A549 (cell line): ENCODE data around the gene NFX1. TPM values are rescaled to one million over a fixed set of nuclear protein-coding genes. Genes with fewer than 3 reads are reported as not detected.

Experiments used
- ATAC-seq, 2 experiments: fragments of 200-7000 bp in 1 of 2; fragments of >200 bp in 1 of 2; cut with Nextera tagmentation in 1 of 2; cut with Tn5 transposase in 1 of 2; 3 replicates each; pipeline versions ENCODE4 v1.8.0 to v1.9.1; 2018 to 2020; ENCODE audit warnings: mild to moderate bottlenecking in 1 of 2, moderate library complexity in 1 of 2
- CTCF ChIA-PET: fragments of 300-600 bp; sonication (Branson Sonifier 250); formaldehyde crosslinking; extraction: SDS; loops from one replicate; lab custom pipeline; 2021; ENCODE audit warnings: antibody characterized with exemption, inconsistent platforms; lab: Yijun Ruan, JAX
- POLR2A ChIA-PET: fragments of 350-600 bp; formaldehyde crosslinking; extraction: SDS; loops from one replicate; lab custom pipeline; 2021; ENCODE audit warnings: antibody characterized with exemption, inconsistent platforms; lab: Yijun Ruan, JAX
- DNase-seq, 2 experiments: peaks; one replicate each; pipeline versions ENCODE4 v3.0.0 to v3.0.0-alpha.2; 2011 to 2016; ENCODE audit warnings: low read depth in 1 of 2, low spot score in 1 of 2
- FAIRE-seq: peaks from 2 replicates; lab custom pipeline; 2011; peaks lifted over from hg19 to GRCh38; lab: Jason Lieb, UNC
- H3K27ac ChIP-seq, 2 experiments: fragments of >200 bp; sonication (Bioruptor Twin); formaldehyde crosslinking; 3 replicates each; pipeline ENCODE4 v1.5.1; 2016 to 2017
- H3K4me1 ChIP-seq: fragments of >200 bp; sonication (Bioruptor Twin); formaldehyde crosslinking; 3 replicates; pipeline ENCODE4 v1.6.1; 2016
- H3K4me2 ChIP-seq: fragments of >200 bp; sonication (Bioruptor Twin); formaldehyde crosslinking; 3 replicates; pipeline ENCODE4 v1.6.1; 2016
- H3K4me3 ChIP-seq: fragments of >200 bp; sonication (Bioruptor Twin); formaldehyde crosslinking; 3 replicates; pipeline ENCODE4 v1.5.1; 2016
- H3K9me3 ChIP-seq: fragments of >200 bp; sonication (Bioruptor Twin); formaldehyde crosslinking; 3 replicates; pipeline ENCODE4 v1.6.1; 2016
- ATOH8 ChIP-seq: fragments of 250-450 bp; sonication (Bioruptor Pico); IDR thresholded peaks from 2 replicates; pipeline ENCODE4 v1.5.0; 2020; ENCODE audit warnings: low read depth, mild to moderate bottlenecking, moderate library complexity
- BCL3 ChIP-seq: fragments of >200 bp; sonication (Bioruptor Twin); formaldehyde crosslinking; IDR thresholded peaks from 3 replicates; pipeline ENCODE4 v1.6.1; 2016
- CBX2 ChIP-seq: fragments of 200-600 bp; sonication (generic); IDR thresholded peaks from 2 replicates; pipeline ENCODE4 v1.6.1; 2016; ENCODE audit warnings: low read depth, mild to moderate bottlenecking, borderline replicate concordance
- CEBPB ChIP-seq, 2 experiments: fragments of >200 bp in 1 of 2; sonication (Bioruptor Twin) in 1 of 2; formaldehyde crosslinking in 1 of 2; IDR thresholded peaks; 2 replicates each; pipeline ENCODE4 v1.6.1; 2012 to 2016
- CHD4 ChIP-seq: fragments of 200-600 bp; sonication (generic); IDR thresholded peaks from 2 replicates; pipeline ENCODE4 v1.6.1; 2016; ENCODE audit warnings: antibody characterized with exemption, mild to moderate bottlenecking, borderline replicate concordance
- EHF ChIP-seq: fragments of 250-450 bp; sonication (Bioruptor Pico); IDR thresholded peaks from 2 replicates; pipeline ENCODE4 v1.5.0; 2020; ENCODE audit warnings: mild to moderate bottlenecking
- ELK1 ChIP-seq: fragments of 150-350 bp; IDR thresholded peaks from 2 replicates; pipeline ENCODE4 v1.6.1; 2014; ENCODE audit warnings: low read depth, mild to moderate bottlenecking, low read length
- ESRRA ChIP-seq: fragments of 150-350 bp; IDR thresholded peaks from 2 replicates; pipeline ENCODE4 v1.6.1; 2014; ENCODE audit warnings: mild to moderate bottlenecking, low read length, borderline replicate concordance
- FOSB ChIP-seq: fragments of 250-450 bp; sonication (Bioruptor Pico); IDR thresholded peaks from 2 replicates; pipeline ENCODE4 v1.5.0; 2020; ENCODE audit warnings: mild to moderate bottlenecking, moderate library complexity
- HDAC2 ChIP-seq: fragments of 200-600 bp; sonication (generic); IDR thresholded peaks from 2 replicates; pipeline ENCODE4 v1.6.1; 2016
- HEYL ChIP-seq: fragments of 250-450 bp; sonication (Bioruptor Pico); IDR thresholded peaks from 2 replicates; pipeline ENCODE4 v1.8.0; 2021; ENCODE audit warnings: mild to moderate bottlenecking, moderate library complexity
- HMGXB4 ChIP-seq: fragments of 250-450 bp; sonication (Bioruptor Pico); IDR thresholded peaks from 2 replicates; pipeline ENCODE4 v1.5.0; 2021; ENCODE audit warnings: mild to moderate bottlenecking, moderate library complexity, borderline replicate concordance
- JUN ChIP-seq, 2 experiments: fragments of >200 bp; sonication (Bioruptor Twin); formaldehyde crosslinking; IDR thresholded peaks; 2 replicates in 1 of 2; 3 replicates in 1 of 2; pipeline ENCODE4 v1.6.1; 2016 to 2017
- JUNB ChIP-seq: fragments of >200 bp; sonication (Bioruptor Twin); formaldehyde crosslinking; IDR thresholded peaks from 2 replicates; pipeline ENCODE4 v1.6.1; 2016
- KDM1A ChIP-seq: fragments of 200-600 bp; sonication (generic); IDR thresholded peaks from 2 replicates; pipeline ENCODE4 v1.6.1; 2016; ENCODE audit warnings: low read depth, mild to moderate bottlenecking
- MAFK ChIP-seq: fragments of 450-650 bp; IDR thresholded peaks from 2 replicates; pipeline ENCODE4 v1.6.1; 2014; ENCODE audit not compliant: partially characterized antibody
- MAX ChIP-seq: IDR thresholded peaks from 2 replicates; pipeline ENCODE4 v1.6.1; 2012
- MAZ ChIP-seq: fragments of 150-350 bp; IDR thresholded peaks from 2 replicates; pipeline ENCODE4 v1.6.1; 2014; ENCODE audit warnings: antibody characterized with exemption, low read depth, low read length, borderline replicate concordance
- NFE2L2 ChIP-seq: fragments of 150-350 bp; conservative IDR thresholded peaks from 2 replicates; pipeline ENCODE4 v1.6.1; 2014; ENCODE audit warnings: low read length
- POLR2A ChIP-seq: IDR thresholded peaks from 2 replicates; pipeline ENCODE4 v1.6.1; 2012; ENCODE audit warnings: mild to moderate bottlenecking, low read length
- RAD21 ChIP-seq, 2 experiments: fragments of >200 bp in 1 of 2; sonication (Bioruptor Twin) in 1 of 2; formaldehyde crosslinking in 1 of 2; IDR thresholded peaks in 1 of 2; conservative IDR thresholded peaks in 1 of 2; 2 replicates in 1 of 2; 3 replicates in 1 of 2; pipeline ENCODE4 v1.6.1; 2012 to 2018; ENCODE audit warnings: inconsistent platforms in 1 of 2
- RARB ChIP-seq: fragments of 250-450 bp; sonication (Bioruptor Pico); IDR thresholded peaks from 2 replicates; pipeline ENCODE4 v1.8.0; 2021; ENCODE audit warnings: mild to moderate bottlenecking, moderate library complexity
- REST ChIP-seq: fragments of 200-600 bp; sonication (generic); IDR thresholded peaks from 2 replicates; pipeline ENCODE4 v1.6.1; 2016; ENCODE audit warnings: antibody characterized with exemption, mild to moderate bottlenecking, moderate library complexity
- RFX5 ChIP-seq: fragments of 450-650 bp; IDR thresholded peaks from 2 replicates; pipeline ENCODE4 v1.7.1; 2014; ENCODE audit warnings: antibody characterized with exemption, mild to moderate bottlenecking, moderate library complexity
- SREBF2 ChIP-seq: fragments of 450-650 bp; IDR thresholded peaks from 2 replicates; pipeline ENCODE4 v1.6.1; 2014; ENCODE audit warnings: mild to moderate bottlenecking, moderate library complexity
- TFCP2L1 ChIP-seq: fragments of 250-450 bp; sonication (Bioruptor Pico); IDR thresholded peaks from 2 replicates; pipeline ENCODE4 v1.5.0; 2021; ENCODE audit warnings: mild to moderate bottlenecking
- TP53 ChIP-seq: fragments of 250-450 bp; sonication (Bioruptor Pico); IDR thresholded peaks from 2 replicates; pipeline ENCODE4 v1.5.0; 2021; ENCODE audit warnings: mild to moderate bottlenecking, moderate library complexity
- USF2 ChIP-seq: fragments of 450-650 bp; IDR thresholded peaks from 2 replicates; pipeline ENCODE4 v1.6.1; 2014; ENCODE audit warnings: antibody characterized with exemption
- WGBS: methylation state at CpG from one replicate; pipeline ENCODE4 v1.1.6; 2017; ENCODE audit errors: missing lambda C conversion rate; 5-methylcytosine and 5-hydroxymethylcytosine counted together
- polyA plus RNA-seq, 4 experiments: library from polyadenylated mRNA; depleted of rRNA in 3 of 4; stranded (reverse); fragments of >200 nt; fragmentation: RNase III in 1 of 4; extraction: RNeasy Plus Mini Kit Qiagen cat#74134 plus additional on column Dnase treatment in 1 of 4; gene quantifications; 2 replicates in 3 of 4; 3 replicates in 1 of 4; pipeline ENCODE4 v1.2.3, GENCODE V29; 2011 to 2017

Gene NFX1
- polyA plus RNA-seq, 2 of the 4 experiments (the other 2 are of a cell fraction): 24.8 to 41.2 TPM

GRCh38 chr9:33377089-33377715 is 86.9 kb downstream of the NFX1 start (continued):
- TF ChIP-seq RARB: no peak
- TF ChIP-seq ESRRA: no peak
- no peak for TF ChIP-seq JUNB
- no peak for TF ChIP-seq NFE2L2
- no peak for TF ChIP-seq CEBPB (IDR thresholded peaks at IDR 0.05)
- TF ChIP-seq ATOH8: no peak
- TF ChIP-seq EHF (CRISPR knock-in tag): no peak
- no peak for TF ChIP-seq CHD4
- no peak for TF ChIP-seq SREBF2
- no peak for TF ChIP-seq HEYL (CRISPR knock-in tag)
- no peak for TF ChIP-seq RAD21 (conservative IDR thresholded peaks at IDR 0.05 in 1 of 2, IDR thresholded peaks at IDR 0.05 in 1 of 2)
- no peak for TF ChIP-seq POLR2A

- no peak overlapping the region for H3K4me3 ChIP-seq
- POLR2A ChIA-PET: no interaction called here
These were observed 87.9 kb downstream of the NFX1 start for GRCh38 chr9:33378121-33378795.

More at GRCh38 chr9:33378121-33378795, 87.9 kb downstream of the NFX1 start:
- FAIRE-seq (no peak), DNase-seq (no peak)
- no peak for TF ChIP-seq FOSB
- no peak for TF ChIP-seq ELK1
- no peak for TF ChIP-seq RFX5
- no peak for TF ChIP-seq TP53 (CRISPR knock-in tag)
- no peak for TF ChIP-seq HDAC2
- no peak for TF ChIP-seq USF2
- TF ChIP-seq HEYL (CRISPR knock-in tag): no peak
- no peak for TF ChIP-seq TFCP2L1 (CRISPR knock-in tag)
- no peak for TF ChIP-seq KDM1A
- no peak for TF ChIP-seq JUN (IDR thresholded peaks at IDR 0.05)
- TF ChIP-seq CBX2: no peak
- TF ChIP-seq BCL3: no peak
- TF ChIP-seq MAFK: no peak
- no peak for TF ChIP-seq MAZ
- TF ChIP-seq HMGXB4 (CRISPR knock-in tag): no peak
- TF ChIP-seq MAX: no peak
- no peak for TF ChIP-seq RAD21 (conservative IDR thresholded peaks at IDR 0.05 in 1 of 2, IDR thresholded peaks at IDR 0.05 in 1 of 2)
- TF ChIP-seq REST: no peak
- TF ChIP-seq, all 56 proteins: peak for 0
- CTCF ChIA-PET: interaction anchor here (0.7 to 10.5 kb wide), 2 partner anchors 33 to 88 kb away, joined by 3 to 147 read pairs; no protein-coding TSS in a partner anchor
- Histone ChIP-seq H3K27ac (peak overlapping the region in 1 of 2 experiments; percentile 9; a peak in 1 of 6 replicates), H3K4me1 (peaks cover 14% of the 10 kb centered on the region; the same call in 1 of the 3 replicates), H3K9me3 (no peaks in the 10 kb centered on the region), H3K4me2 (no peak overlapping the region)
- 85% methylated on average over 9 of the region's 9 CpGs for WGBS
- ATAC-seq: no peak
